Activated naive CD8-positive, alpha-beta T cell treated with anti-CD3 and anti-CD28 coated beads, Interleukin-2, amount 10 ng/mL, durations not matched to agents 7 days and 5 days (primary cell): ENCODE data around the gene PRKN. TPM values are rescaled to one million over a fixed set of nuclear protein-coding genes. Genes with fewer than 3 reads are reported as not detected.

Experiments
- ATAC-seq: fragments of 150-1000 bp; cut with Tn5 transposase; one replicate; pipeline ENCODE4 v1.10.0; 2021; ENCODE audit warnings: low read depth, moderate library complexity
- POLR2A ChIA-PET: fragments of 350-600 bp; sonication (Branson Sonifier 250); formaldehyde crosslinking; loops from one replicate; lab custom pipeline; 2021; ENCODE audit warnings: antibody characterized with exemption; lab: Charles Lee
- DNase-seq: peaks from one replicate; pipeline ENCODE4 v3.0.0; 2021
- H3K27ac Mint-ChIP-seq: one replicate; pipeline ENCODE4 v1.8.0; 2022; ENCODE audit warnings: mild to moderate bottlenecking, mixed read lengths
- H3K27me3 Mint-ChIP-seq: one replicate; pipeline ENCODE4 v1.8.0; 2022; ENCODE audit warnings: mild to moderate bottlenecking, moderate library complexity, mixed read lengths
- H3K36me3 Mint-ChIP-seq: one replicate; pipeline ENCODE4 v1.8.0; 2021; ENCODE audit warnings: mild to moderate bottlenecking, mixed read lengths
- H3K4me1 Mint-ChIP-seq: one replicate; pipeline ENCODE4 v1.8.0; 2021; ENCODE audit warnings: mixed read lengths
- H3K4me3 Mint-ChIP-seq: one replicate; pipeline ENCODE4 v1.8.0; 2022; ENCODE audit warnings: mild to moderate bottlenecking, moderate library complexity, mixed read lengths
- H3K9me3 Mint-ChIP-seq: one replicate; pipeline ENCODE4 v1.8.0; 2021; ENCODE audit warnings: mixed read lengths
- total RNA-seq, 2 experiments: library from RNA; stranded (reverse); gene quantifications; one replicate each; pipeline ENCODE4 v1.2.3, GENCODE V29; 2021

Gene PRKN
- total RNA-seq, 2 experiments from 2014 or later = 1.00 to 1.5 TPM

- H3K27me3 Mint-ChIP-seq = no peaks in the 10 kb centered on the region
- POLR2A ChIA-PET = no interaction called here
- H3K27ac Mint-ChIP-seq = no peak overlapping the region
- H3K4me1 Mint-ChIP-seq = no peaks in the 10 kb centered on the region
- peaks cover 2% of the 10 kb centered on the region for H3K36me3 Mint-ChIP-seq
- ATAC-seq (no peak), DNase-seq (no peak)
- peaks cover 5% of the 10 kb centered on the region for H3K9me3 Mint-ChIP-seq
- no peak overlapping the region for H3K4me3 Mint-ChIP-seq
These were observed 672.2 kb downstream of the PRKN start for GRCh38 chr6:162055365-162055764.

DNA sequence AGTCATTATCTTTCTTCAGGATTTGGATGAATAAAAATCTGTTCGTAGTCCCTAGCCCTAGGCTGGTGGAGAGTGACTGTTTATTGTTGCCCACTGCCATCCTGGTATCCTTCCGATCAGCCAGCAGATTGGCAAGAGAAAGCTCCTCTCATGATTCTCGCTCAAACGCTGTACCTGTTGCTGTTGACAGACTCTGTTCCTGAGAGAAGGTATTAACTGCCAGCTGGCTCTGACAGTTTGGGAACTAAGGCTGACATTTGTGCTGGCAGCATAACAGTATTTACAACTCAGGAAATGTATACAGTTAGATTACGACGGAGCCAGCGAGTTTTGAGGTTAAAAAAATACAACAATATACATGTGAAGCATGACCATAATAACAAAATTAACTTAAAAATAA lies 674.5 kb downstream of the PRKN start:
- no peak for DNase-seq
- H3K36me3 Mint-ChIP-seq = peaks cover 2% of the 10 kb centered on the region
- no peak overlapping the region for H3K4me3 Mint-ChIP-seq
- POLR2A ChIA-PET = no interaction called here
- no peak for ATAC-seq
- H3K27ac Mint-ChIP-seq = no peak overlapping the region
- no peaks in the 10 kb centered on the region for H3K27me3 Mint-ChIP-seq
- H3K4me1 Mint-ChIP-seq = no peaks in the 10 kb centered on the region
- H3K9me3 Mint-ChIP-seq = peaks cover 6% of the 10 kb centered on the region

GRCh38 chr6:162050579-162050978 lies 677.0 kb downstream of the PRKN start:
- no peak overlapping the region for H3K4me3 Mint-ChIP-seq

GRCh38 chr6:162046324-162046723 lies 681.2 kb downstream of the PRKN start:
- H3K27me3 Mint-ChIP-seq = no peaks in the 10 kb centered on the region
- no peak overlapping the region for H3K4me3 Mint-ChIP-seq
- H3K9me3 Mint-ChIP-seq = peaks cover 6% of the 10 kb centered on the region
- no peak for DNase-seq
- POLR2A ChIA-PET = no interaction called here
- H3K36me3 Mint-ChIP-seq = no peaks in the 10 kb centered on the region
- H3K27ac Mint-ChIP-seq = no peak overlapping the region
- H3K4me1 Mint-ChIP-seq = no peaks in the 10 kb centered on the region
- no peak for ATAC-seq

More at GRCh38 chr6:162050579-162050978, 677.0 kb downstream of the PRKN start:
- Mint-ChIP-seq H3K36me3 (no peaks in the 10 kb centered on the region), H3K27ac (no peak overlapping the region), H3K27me3 (no peaks in the 10 kb centered on the region), H3K9me3 (peaks cover 2% of the 10 kb centered on the region), H3K4me1 (no peaks in the 10 kb centered on the region)
- no peak for DNase-seq
- POLR2A ChIA-PET = no interaction called here
- no peak for ATAC-seq

DNA sequence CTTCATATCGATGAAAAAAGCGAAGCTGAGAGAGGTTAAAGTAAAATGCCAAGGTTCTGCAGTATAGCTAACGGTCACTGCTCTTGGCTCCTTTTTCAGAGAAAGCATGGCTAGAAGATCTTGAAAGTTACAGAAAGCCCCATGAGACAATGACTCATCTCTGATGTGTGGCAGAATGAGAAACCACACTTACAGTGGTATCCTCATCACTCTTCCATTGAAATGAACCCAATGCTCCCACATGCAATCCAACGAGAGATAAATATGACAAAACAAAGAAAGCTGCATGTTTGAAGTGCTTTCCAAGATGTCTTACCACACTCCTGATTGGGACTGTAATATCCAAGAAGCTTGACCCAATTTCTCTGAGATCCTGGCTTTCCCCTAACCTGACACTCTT lies 694.9 kb downstream of the PRKN start:
- DNase-seq (no peak), ATAC-seq (no peak)
- POLR2A ChIA-PET = no interaction called here
- H3K9me3 Mint-ChIP-seq = peaks cover 5% of the 10 kb centered on the region
- H3K36me3 Mint-ChIP-seq = no peaks in the 10 kb centered on the region
- peaks cover 5% of the 10 kb centered on the region for H3K4me1 Mint-ChIP-seq
- no peak overlapping the region for H3K4me3 Mint-ChIP-seq
- H3K27ac Mint-ChIP-seq = no peak overlapping the region
- H3K27me3 Mint-ChIP-seq = no peaks in the 10 kb centered on the region

DNA sequence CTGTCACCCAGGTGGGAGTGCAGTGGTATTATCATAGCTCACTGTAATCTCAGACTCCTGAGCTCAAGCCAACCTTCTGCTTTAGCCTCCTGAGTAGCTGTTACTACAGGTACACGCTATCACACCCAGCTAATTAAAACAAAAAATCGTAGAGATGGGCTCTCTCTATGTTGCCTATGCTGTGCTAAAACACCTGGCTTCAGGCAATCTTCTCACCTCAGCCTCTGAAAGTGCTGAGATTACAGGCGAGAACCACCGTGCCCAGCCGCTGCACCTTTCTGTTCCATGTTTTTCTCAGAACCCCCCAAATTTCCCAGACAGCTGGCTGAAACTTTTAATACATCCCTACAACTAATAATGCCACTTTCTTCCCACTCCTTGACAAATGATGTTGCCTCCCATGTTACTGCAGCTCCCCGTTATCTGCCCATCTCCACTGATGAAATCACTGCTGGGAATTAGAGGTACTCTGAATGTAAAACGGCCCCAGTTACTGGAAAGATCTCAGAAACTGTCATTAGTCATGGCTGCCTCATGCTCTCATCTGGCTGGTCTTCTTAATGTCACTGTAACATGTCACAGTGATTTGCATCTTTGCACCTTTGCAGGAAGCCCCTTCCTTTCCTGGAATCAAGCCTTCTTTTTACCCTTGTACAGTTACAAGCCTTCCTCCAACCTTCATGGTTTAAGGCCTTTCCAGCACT lies 697.5 kb downstream of the PRKN start:
- Mint-ChIP-seq H3K27ac (no peak overlapping the region), H3K27me3 (no peaks in the 10 kb centered on the region), H3K9me3 (peaks cover 8% of the 10 kb centered on the region), H3K36me3 (no peaks in the 10 kb centered on the region), H3K4me3 (no peak overlapping the region), H3K4me1 (peaks cover 5% of the 10 kb centered on the region)
- DNase-seq (no peak), ATAC-seq (no peak)
- POLR2A ChIA-PET = no interaction called here

GRCh38 chr6:162026843-162027242 lies 700.7 kb downstream of the PRKN start:
- Mint-ChIP-seq H3K4me1 (peaks cover 5% of the 10 kb centered on the region), H3K9me3 (peaks cover 10% of the 10 kb centered on the region), H3K4me3 (no peak overlapping the region), H3K36me3 (peaks cover 1% of the 10 kb centered on the region), H3K27me3 (no peaks in the 10 kb centered on the region), H3K27ac (no peak overlapping the region)
- ATAC-seq (no peak), DNase-seq (no peak)
- POLR2A ChIA-PET = no interaction called here

- no peak overlapping the region for H3K27ac Mint-ChIP-seq
- POLR2A ChIA-PET = no interaction called here
- DNase-seq (no peak), ATAC-seq (no peak)
- H3K4me1 Mint-ChIP-seq = peaks cover 5% of the 10 kb centered on the region
- peaks cover 10% of the 10 kb centered on the region for H3K9me3 Mint-ChIP-seq
- no peaks in the 10 kb centered on the region for H3K27me3 Mint-ChIP-seq
- peaks cover 1% of the 10 kb centered on the region for H3K36me3 Mint-ChIP-seq
- H3K4me3 Mint-ChIP-seq = no peak overlapping the region
These were observed 701.5 kb downstream of the PRKN start for GRCh38 chr6:162026031-162026430.

- Mint-ChIP-seq H3K27ac (no peak overlapping the region), H3K4me1 (no peaks in the 10 kb centered on the region), H3K9me3 (peaks cover 4% of the 10 kb centered on the region), H3K4me3 (no peak overlapping the region), H3K36me3 (peaks cover 1% of the 10 kb centered on the region), H3K27me3 (no peaks in the 10 kb centered on the region)
- POLR2A ChIA-PET = no interaction called here
- DNase-seq (no peak), ATAC-seq (no peak)
These were observed 708.2 kb downstream of the PRKN start for GRCh38 chr6:162019349-162019748.

GRCh38 chr6:162017536-162017935 lies 710.0 kb downstream of the PRKN start:
- H3K27ac Mint-ChIP-seq = no peak overlapping the region
- no peaks in the 10 kb centered on the region for H3K27me3 Mint-ChIP-seq
- DNase-seq (no peak), ATAC-seq (no peak)
- H3K4me3 Mint-ChIP-seq = no peak overlapping the region
- POLR2A ChIA-PET = no interaction called here
- H3K9me3 Mint-ChIP-seq = peaks cover 4% of the 10 kb centered on the region
- H3K4me1 Mint-ChIP-seq = no peaks in the 10 kb centered on the region
- no peaks in the 10 kb centered on the region for H3K36me3 Mint-ChIP-seq

GRCh38 chr6:162014069-162014811 lies 713.3 kb downstream of the PRKN start:
- POLR2A ChIA-PET = no interaction called here

GRCh38 chr6:162005372-162005771 lies 722.2 kb downstream of the PRKN start:
- DNase-seq (no peak), ATAC-seq (no peak)
- H3K27ac Mint-ChIP-seq = no peak overlapping the region
- H3K4me1 Mint-ChIP-seq = no peaks in the 10 kb centered on the region
- no peak overlapping the region for H3K4me3 Mint-ChIP-seq
- H3K36me3 Mint-ChIP-seq = no peaks in the 10 kb centered on the region
- peaks cover 4% of the 10 kb centered on the region for H3K9me3 Mint-ChIP-seq
- H3K27me3 Mint-ChIP-seq = peaks cover 3% of the 10 kb centered on the region
- POLR2A ChIA-PET = no interaction called here

More at GRCh38 chr6:162014069-162014811, 713.3 kb downstream of the PRKN start:
- no peak for ATAC-seq
- Mint-ChIP-seq H3K4me3 (no peak overlapping the region), H3K9me3 (peaks cover 5% of the 10 kb centered on the region), H3K27me3 (no peaks in the 10 kb centered on the region), H3K4me1 (no peaks in the 10 kb centered on the region), H3K36me3 (no peaks in the 10 kb centered on the region), H3K27ac (no peak overlapping the region)
- no peak for DNase-seq

GRCh38 chr6:161996783-161997182 lies 730.8 kb downstream of the PRKN start:
- Mint-ChIP-seq H3K27me3 (no peaks in the 10 kb centered on the region), H3K36me3 (no peaks in the 10 kb centered on the region), H3K4me1 (no peaks in the 10 kb centered on the region), H3K27ac (no peak overlapping the region), H3K4me3 (no peak overlapping the region), H3K9me3 (peaks cover 10% of the 10 kb centered on the region)
- no peak for DNase-seq
- POLR2A ChIA-PET = no interaction called here
- ATAC-seq = no peak

DNA sequence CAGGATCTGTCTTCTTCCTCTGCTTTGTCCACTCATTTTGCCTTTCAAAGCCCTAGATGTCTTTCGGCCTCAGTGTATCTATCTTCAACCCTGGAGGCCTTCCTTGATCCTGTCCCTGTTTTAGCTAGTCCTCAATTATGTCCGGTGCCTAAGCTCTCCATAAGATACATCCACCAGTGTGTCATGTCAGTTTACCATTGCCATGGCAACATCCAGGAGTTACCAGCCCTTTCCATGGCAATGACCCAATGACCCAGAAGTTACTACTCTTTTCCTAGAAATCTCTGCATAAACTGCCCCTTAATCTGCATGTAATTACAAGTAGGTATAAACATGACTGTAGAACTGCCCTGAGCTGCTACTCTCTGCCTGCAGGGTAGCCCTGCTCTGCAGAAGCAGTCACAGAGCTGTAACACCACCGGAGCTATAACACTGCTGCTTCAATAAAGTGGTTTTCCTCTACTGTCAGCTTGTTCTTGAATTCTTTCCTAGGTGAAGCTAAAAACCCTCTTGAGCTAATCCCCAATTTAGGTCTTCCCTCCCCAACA lies 741.6 kb downstream of the PRKN start:
- peaks cover 8% of the 10 kb centered on the region for H3K9me3 Mint-ChIP-seq
- H3K4me3 Mint-ChIP-seq = no peak overlapping the region
- H3K27me3 Mint-ChIP-seq = no peaks in the 10 kb centered on the region
- DNase-seq (no peak), ATAC-seq (no peak)
- POLR2A ChIA-PET = no interaction called here
- no peaks in the 10 kb centered on the region for H3K36me3 Mint-ChIP-seq
- no peaks in the 10 kb centered on the region for H3K4me1 Mint-ChIP-seq
- no peak overlapping the region for H3K27ac Mint-ChIP-seq
